Measurements from ENCODE around the gene MYRFL.

MYRFL gene

GRCh38 chr12:69934011-69934410, 109.0 kb downstream of the MYRFL start:
- no peak for DNase-seq

- DNase-seq, result peak; percentile 75
Observed at GRCh38 chr12:69935651-69936100, 110.6 kb downstream of the MYRFL start.

GRCh38 chr12:69936214-69936731, 111.2 kb downstream of the MYRFL start:
- no peak for DNase-seq

GRCh38 chr12:69936766-69937165, 111.7 kb downstream of the MYRFL start:
- DNase-seq, result no peak

GRCh38 chr12:69947123-69947522, 122.1 kb downstream of the MYRFL start:
- DNase-seq, result no peak

- DNase-seq, result no peak
Observed at GRCh38 chr12:69947897-69948296, 122.9 kb downstream of the MYRFL start.

GRCh38 chr12:69948851-69949250, 123.8 kb downstream of the MYRFL start:
- no peak for DNase-seq

- peak; percentile 59 for DNase-seq
Observed at GRCh38 chr12:69949311-69950002, 124.4 kb downstream of the MYRFL start.

GRCh38 chr12:69951108-69951507, 126.1 kb downstream of the MYRFL start:
- DNase-seq, result no peak

GRCh38 chr12:69952890-69953289, 127.9 kb downstream of the MYRFL start:
- DNase-seq, result no peak

GRCh38 chr12:69961246-69961645, 136.2 kb downstream of the MYRFL start:
- DNase-seq, result no peak

- peak; percentile 43 for DNase-seq
Observed at GRCh38 chr12:69966409-69966808, 141.4 kb downstream of the MYRFL start.

- no peak for DNase-seq
Observed at GRCh38 chr12:69966839-69967238, 141.8 kb downstream of the MYRFL start.

- no peak for DNase-seq
Observed at GRCh38 chr12:69969011-69969410, 144.0 kb downstream of the MYRFL start.

- no peak for DNase-seq
Observed at GRCh38 chr12:69972136-69972535, 147.1 kb downstream of the MYRFL start.

GRCh38 chr12:69978020-69978419, 153.0 kb downstream of the MYRFL start:
- no peak for DNase-seq

GRCh38 chr12:69981881-69982475, 157.0 kb downstream of the MYRFL start:
- no peak for DNase-seq

GRCh38 chr12:69984241-69984640, 159.2 kb downstream of the MYRFL start:
- DNase-seq, result no peak

- no peak for DNase-seq
Observed at GRCh38 chr12:69985656-69986055, 160.6 kb downstream of the MYRFL start.

- no peak for DNase-seq
Observed at GRCh38 chr12:69986114-69986513, 161.1 kb downstream of the MYRFL start.

- DNase-seq, result no peak
Observed at GRCh38 chr12:69987579-69988091, 162.6 kb downstream of the MYRFL start.

- DNase-seq, result peak; percentile 46
Observed at GRCh38 chr12:69988481-69989321, 163.7 kb downstream of the MYRFL start.

- peak; percentile 49 for DNase-seq
Observed at GRCh38 chr12:69991690-69992288, 166.8 kb downstream of the MYRFL start.

Measured in femur (tissue), 1 donor.